Cerebellar cortex (tissue), 1 donor: ENCODE measurements around the gene AGPAT2.

Experiments
- DNase-seq: peaks from one replicate; pipeline ENCODE4 v3.0.0-alpha.2; 2015; ENCODE audit warnings: low spot score

Gene AGPAT2

DNA sequence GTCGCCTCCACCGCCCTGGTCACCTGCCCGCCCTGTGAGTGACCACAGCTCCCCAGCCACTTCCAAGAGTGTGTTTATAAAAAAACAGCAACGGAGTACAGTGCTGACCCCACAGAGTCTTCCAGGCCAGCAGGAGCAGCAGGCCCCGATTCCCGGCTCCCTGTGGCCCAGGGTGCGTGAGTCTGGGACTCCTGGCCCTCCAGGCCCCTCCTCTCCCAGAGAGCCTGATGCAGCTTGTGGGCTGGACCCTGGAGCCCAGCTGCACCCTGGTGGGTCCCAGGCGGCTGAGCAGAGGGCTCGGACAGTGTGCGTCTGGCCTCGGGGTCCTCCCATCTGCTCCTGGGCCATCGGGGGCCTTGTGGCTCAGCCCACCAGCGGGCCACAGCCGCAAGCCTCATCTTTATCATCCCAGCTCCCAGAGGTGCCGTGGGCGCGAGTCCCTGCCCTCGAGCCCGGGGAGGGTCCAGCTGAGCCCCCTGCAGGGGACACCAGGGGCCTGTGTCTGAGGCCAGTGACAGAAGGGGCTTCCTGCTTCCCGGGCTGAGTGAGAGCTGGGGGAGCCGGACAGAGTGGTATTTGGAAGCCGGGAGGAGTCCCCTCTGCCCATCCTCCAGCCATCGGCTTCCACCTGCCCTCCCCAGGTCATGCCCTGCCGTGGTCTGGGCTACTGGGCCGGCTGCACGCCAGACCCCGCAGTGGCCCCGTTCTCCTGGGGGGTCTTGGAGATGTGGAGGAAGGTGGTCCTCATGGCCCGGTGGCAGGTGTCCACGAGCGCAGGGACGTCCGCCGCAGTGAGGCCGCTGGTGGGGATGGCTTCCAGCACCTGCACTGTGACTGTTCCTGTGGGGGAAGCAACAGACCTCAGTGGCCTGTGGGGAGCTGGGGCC is 13.9 kb downstream of the AGPAT2 start:
- no peak for DNase-seq

DNA sequence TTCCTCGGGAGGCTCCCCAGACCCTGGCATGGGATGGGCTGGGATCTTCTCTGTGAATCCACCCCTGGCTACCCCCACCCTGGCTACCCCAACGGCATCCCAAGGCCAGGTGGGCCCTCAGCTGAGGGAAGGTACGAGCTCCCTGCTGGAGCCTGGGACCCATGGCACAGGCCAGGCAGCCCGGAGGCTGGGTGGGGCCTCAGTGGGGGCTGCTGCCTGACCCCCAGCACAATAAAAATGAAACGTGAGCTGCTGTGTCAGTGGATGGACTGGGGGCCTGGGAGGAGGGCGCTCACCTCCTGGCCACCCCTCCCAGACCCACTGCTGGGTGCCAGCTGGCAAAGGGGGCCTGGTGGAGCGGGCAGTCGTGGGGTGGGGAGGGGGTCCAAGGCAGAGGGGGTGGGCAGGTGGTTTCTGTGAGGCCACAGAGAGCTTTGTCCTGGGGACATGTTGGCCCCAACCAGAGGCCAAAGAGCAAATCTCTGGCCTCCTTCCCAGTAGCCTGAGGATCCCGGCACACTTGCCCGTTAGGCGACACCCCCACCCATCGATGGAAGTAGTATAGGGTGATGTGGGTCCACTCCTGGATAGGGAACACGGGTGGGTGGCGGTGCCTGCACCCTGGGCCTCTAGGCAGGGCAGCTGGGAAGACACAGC is 14.7 kb downstream of the AGPAT2 start:
- no peak for DNase-seq

DNA sequence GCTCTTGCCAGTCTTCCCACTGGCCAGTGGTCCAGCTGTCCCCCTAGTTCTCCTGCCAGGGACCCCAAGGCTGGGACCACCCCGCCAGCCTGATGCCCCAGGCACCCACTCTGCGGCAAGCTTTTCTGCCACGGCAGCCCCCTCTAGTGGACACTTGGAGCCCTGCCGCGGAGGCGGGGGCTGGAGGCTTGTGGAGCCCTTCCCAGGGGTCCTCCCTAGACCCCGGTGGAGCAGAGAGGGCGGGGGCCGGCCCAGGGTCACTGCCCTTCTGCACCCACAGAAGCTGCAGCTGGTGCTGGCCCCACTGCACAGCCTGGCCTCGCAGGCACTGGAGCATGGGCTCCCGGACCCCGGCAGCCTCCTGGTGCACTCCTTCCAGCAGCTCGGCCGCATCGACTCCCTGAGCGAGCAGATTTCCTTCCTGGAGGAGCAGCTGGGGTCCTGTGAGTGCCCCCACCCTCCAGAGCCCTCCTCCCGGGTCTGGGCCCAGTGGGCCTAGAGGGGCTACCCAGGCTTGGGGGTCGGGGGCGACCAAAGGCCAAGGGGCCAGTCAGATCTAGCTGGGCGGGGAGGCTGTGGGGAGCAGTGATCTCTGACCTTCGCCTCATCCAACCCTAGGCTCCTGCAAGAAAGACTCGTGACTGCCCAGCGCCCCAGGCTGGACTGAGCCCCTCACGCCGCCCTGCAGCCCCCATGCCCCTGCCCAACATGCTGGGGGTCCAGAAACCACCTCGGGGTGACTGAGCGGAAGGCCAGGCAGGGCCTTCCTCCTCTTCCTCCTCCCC is 15.4 kb downstream of the AGPAT2 start:
- no peak for DNase-seq

DNA sequence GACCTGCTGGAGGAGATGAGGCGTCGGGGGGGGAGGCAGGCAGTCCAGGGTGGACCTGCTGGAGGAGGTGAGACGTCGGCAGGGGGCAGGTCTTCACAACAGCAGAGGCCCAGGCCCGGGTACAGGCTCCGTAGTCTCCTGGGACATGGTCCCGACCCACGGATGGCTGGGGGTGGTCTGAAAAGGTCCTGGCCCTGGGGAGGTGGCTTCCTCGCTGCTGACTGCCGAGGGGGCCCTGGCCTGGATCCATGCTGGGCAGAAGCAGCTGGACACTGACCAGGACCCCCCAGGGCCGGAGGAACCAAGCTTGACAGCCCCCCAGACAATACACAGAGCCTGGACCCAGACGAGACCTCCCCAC is 16.0 kb downstream of the AGPAT2 start:
- no peak for DNase-seq

DNA sequence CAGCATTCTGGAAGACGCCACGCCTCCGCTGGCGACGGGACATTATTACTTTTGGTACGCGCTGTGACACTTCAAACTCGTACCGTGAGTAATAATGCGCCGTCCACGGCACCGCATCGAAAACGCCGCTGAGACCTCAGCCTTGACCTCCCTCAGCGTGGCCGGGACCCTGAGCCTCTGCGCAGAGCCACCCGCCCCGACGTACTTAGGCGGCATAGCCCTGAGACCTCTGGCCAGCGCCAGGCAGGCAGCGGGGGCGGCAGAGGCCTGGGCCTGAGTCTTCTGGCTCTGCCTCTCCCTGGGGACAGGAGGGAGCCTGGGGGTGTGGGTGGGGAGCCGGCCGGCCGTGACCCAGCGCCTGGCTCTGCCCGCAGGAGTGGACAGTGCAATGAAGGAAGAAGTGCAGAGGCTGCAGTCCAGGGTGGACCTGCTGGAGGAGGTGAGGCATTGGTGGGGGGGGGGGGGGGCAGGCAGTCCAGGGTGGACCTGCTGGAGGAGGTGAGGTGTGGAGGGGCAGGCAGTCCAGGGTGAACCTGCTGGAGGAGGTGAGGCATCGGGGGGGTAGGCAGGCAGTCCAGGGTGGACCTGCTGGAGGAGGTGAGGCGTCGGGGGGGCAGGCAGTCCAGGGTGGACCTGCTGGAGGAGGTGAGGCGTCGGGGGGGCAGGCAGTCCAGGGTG is 16.5 kb downstream of the AGPAT2 start:
- no peak for DNase-seq

- no peak for DNase-seq
Observed at GRCh38 chr9:136669791-136670464, 17.3 kb downstream of the AGPAT2 start.

GRCh38 chr9:136668983-136669790 is 18.1 kb downstream of the AGPAT2 start:
- DNase-seq: no peak

- DNase-seq: no peak
Observed at GRCh38 chr9:136667940-136668760, 19.1 kb downstream of the AGPAT2 start.

GRCh38 chr9:136667214-136667939 is 19.9 kb downstream of the AGPAT2 start:
- DNase-seq: no peak

DNA sequence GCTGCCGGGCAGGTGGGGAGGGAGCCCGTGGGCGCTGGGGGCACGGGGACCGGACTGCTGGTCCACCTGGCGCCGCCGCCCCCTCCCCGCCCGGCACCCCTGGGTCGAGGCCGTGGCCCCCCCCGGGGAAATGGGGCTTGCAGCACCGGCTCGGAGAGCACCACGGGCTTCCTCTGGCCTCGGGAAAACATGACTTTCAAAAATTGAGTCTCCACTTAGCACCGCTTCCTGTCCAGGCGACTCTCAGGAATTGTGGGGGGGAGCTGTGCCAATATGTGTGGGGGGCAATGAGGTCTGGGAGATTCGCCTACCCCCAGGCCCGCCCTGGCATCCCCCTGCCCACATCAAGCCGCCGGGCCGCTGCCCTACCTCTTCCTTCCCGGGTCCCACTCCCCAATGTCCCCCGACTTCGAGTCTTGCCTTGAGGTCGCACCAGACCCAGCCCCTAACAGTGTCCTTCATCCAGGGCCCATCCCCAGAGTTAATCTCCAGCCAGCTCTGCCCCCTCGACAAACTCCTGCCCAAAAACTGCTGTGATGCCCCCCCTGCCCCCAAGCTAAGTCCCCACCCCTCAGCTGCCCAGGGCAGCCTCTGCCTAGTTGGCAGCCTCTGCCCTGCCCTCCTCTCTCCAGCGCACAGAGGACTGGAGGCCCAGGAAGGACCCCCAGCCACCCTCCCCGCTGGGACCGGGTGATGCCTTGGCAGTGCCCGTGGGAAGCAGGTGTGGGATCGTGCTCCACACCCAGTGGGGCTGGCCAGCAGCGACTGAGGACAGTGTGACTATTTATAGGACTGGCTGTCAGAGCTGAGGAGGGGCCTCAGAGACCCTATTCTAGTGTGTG is 20.7 kb downstream of the AGPAT2 start:
- DNase-seq: no peak

DNA sequence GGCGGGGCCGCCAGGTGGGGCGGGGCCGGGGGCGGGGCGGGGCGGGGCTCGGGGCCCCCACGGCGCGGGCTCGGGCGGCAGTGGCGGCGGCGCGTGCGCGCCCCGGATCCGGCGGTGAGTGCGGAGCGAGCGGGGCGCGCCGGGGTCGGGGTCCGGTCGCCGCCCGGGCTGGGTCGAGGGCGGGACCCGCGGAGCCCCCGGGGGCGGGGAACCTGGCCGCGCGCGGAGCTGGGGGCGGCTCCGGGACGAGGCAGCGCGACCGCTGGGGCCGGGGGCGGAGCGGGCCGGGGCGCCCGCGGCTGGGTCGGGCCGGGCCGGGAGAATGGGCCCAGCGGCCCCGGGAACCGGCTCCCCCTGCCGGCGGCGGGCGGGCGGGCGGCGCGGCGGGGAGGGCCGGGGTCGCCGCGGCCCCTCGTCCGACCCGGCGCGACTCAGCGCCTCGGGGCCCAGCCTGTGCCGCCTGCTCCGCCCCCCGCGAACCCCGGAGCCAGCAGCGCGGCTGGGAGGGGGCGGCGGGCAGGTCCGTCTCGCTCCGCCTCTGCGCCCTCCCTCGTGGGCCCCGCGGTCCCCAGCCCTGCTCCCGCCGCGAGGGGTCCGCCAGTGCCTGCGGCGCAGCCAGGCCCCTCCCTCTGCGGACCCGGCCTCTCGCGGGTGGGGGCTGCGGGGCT is 21.4 kb downstream of the AGPAT2 start:
- DNase-seq: no peak

DNA sequence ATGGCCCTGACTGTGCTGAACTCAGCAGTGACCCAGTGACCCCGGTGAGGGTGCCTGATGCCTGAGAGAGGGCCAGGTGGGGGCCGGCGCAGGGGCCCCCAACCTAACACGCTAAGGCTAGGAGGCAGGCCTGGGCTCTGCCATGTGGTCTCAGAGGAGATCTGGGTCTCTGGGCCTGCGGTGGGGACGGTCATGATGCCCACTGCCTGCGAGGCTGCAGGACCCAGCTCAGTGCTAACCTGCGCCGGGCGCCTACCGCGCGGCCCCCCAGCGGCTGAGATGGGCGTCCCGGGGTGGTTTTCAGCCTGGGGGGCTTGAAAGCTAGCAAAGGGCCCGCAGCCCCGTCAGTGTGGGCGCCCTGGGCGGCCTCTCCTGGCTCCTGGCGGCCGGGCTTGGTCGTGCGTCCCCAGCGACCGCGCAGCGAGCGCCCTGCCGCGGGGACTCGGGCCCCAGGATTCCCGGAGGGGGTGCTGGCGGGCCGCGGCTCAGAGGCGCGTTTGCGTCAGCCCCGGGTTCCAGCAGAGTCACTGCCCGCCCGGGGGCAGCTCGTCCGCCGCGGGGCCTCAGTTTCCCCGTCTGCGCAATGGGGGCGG is 22.1 kb downstream of the AGPAT2 start:
- no peak for DNase-seq

GRCh38 chr9:136664000-136664915 is 23.0 kb downstream of the AGPAT2 start:
- no peak for DNase-seq

DNA sequence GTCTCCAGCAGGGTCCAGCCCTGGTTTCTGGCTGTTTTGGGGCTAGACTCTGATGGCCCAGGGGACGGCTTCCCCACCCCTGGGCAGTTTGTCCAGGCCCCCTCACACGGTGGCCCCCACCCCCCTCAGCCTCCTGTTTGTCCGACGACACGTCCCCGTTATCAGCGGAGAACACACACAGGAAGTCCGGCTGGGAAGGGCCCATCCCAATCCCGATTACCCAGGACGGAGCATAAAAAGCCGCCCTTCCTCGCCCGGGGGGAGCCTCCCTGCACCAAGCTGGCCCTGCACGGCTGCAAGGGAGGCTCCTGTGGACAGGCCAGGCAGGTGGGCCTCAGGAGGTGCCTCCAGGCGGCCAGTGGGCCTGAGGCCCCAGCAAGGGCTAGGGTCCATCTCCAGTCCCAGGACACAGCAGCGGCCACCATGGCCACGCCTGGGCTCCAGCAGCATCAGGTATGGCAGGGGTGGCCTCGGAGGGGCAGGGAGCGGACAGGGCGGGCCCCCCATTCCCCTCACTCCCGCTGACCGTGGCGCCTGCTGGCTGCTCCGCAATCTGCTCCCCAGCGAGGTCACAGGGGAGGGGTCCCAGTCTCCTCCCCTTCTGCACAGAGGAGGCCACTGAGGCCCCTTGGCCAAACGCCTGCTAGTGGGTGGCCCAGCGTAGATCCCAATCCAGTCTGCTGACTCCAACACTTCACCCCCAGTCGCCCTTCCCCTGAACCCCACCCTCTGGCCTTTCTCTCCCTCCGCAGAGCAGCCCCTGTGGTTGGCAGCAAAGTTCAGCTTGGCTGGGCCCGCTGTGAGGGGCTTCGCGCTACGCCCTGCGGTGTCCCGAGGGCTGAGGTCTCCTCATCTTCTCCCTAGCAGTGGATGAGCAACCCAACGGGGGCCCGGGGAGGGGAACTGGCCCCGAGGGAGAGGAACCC is 24.3 kb downstream of the AGPAT2 start, which contains the start of gene EGFL7:
Gene EGFL7 (plus strand): TSS at position 261 of the 926 bp plus-strand sequence. CDS start 5,367 bp downstream, outside the sequence.
- DNase-seq: no peak

DNA sequence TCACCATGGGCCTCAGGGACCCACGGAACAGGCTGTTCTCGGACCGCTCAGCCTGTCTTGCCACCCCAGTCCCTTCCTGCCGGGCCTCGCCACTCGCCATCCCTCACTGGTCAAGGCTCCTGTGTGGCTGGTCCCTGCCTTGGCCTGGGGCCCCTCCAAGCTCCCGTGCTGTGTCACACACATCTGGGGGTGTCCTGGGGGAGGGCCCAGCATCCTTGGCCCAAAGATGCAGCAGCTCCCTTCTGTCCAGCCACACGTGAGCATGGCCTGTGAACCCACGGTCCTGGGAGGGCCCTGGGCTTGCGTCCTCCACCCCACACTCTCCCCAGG is 25.0 kb downstream of the AGPAT2 start:
- DNase-seq: no peak
